Body of pancreas (tissue), 4 donors: ENCODE data around the gene NKX1-1.

ENCODE experiments used
- CTCF ChIP-seq, 7 experiments: fragments of 450-650 bp in 4 of 7; fragments of 200-600 bp in 3 of 7; sonication (generic) in 3 of 7; IDR thresholded peaks; one replicate each; pipeline ENCODE4 v1.5.1; 2016 to 2019; ENCODE audit warnings: antibody characterized with exemption in 7 of 7
- POLR2A ChIP-seq, 3 donors: fragments of 450-650 bp; IDR thresholded peaks; one replicate each; pipeline ENCODE4 v1.6.1; 2016; ENCODE audit warnings: antibody characterized with exemption in 3 of 3, mild to moderate bottlenecking in 2 of 3

GRCh38 chr4:1368421-1369090 lies 37.7 kb downstream of the NKX1-1 start:
- TF ChIP-seq POLR2A (IDR thresholded peaks at IDR 0.05) (no peak), CTCF (IDR thresholded peaks at IDR 0.05) (no peak)
